Adrenal gland (tissue), 12 donors: ENCODE data around the gene MACROD2. TPM values are rescaled to one million over a fixed set of nuclear protein-coding genes. Genes with fewer than 3 reads are reported as not detected.
"Not testable (repeated sequence)": the region's sequence is repeated elsewhere in the genome, so short reads cannot be mapped to it uniquely, and the experiment has no call there.

Experiments used
- DNase-seq, 7 donors: peaks; one replicate each; pipeline ENCODE4 v3.0.0-alpha.2; 2019 to 2020
- H3K27ac ChIP-seq, 5 donors: fragments of 200-600 bp; sonication (generic) in 4 of 5; 1 replicate in 3 of 5; 2 replicates in 2 of 5; pipeline versions ENCODE4 v1.5.1 to v1.8.0; 2016 to 2020; ENCODE audit warnings: mild to moderate bottlenecking in 1 of 5
- H3K27me3 ChIP-seq: fragments of 200-600 bp; 2 replicates; pipeline ENCODE4 v1.8.0; 2021
- H3K36me3 ChIP-seq, 2 donors: fragments of 200-600 bp; replicated peaks in 1 of 2; 1 replicate in 1 of 2; 2 replicates in 1 of 2; pipeline versions ENCODE4 v1.5.1 to v1.8.0; 2018 to 2022
- H3K4me1 ChIP-seq, 2 donors: fragments of 200-600 bp; replicated peaks in 1 of 2; 1 replicate in 1 of 2; 2 replicates in 1 of 2; pipeline versions ENCODE4 v1.5.1 to v1.8.0; 2018 to 2021
- H3K4me3 ChIP-seq, 4 donors: fragments of 200-600 bp; sonication (generic) in 3 of 4; one replicate each; pipeline ENCODE4 v1.5.1; 2016 to 2018
- H3K9me3 ChIP-seq, 3 donors: fragments of 200-600 bp; sonication (generic) in 1 of 3; replicated peaks in 1 of 3; 1 replicate in 2 of 3; 2 replicates in 1 of 3; pipeline versions ENCODE4 v1.5.1 to v1.8.0; 2016 to 2021
- POLR2A ChIP-seq, 2 donors: fragments of 450-650 bp; IDR thresholded peaks; one replicate each; pipeline ENCODE4 v1.6.1; 2017; ENCODE audit warnings: antibody characterized with exemption in 2 of 2, mild to moderate bottlenecking in 2 of 2, moderate library complexity in 1 of 2
- WGBS, 4 donors: extraction: QIAGEN DNeasy Blood & Tissue Kit in 2 of 4; methylation state at CpG; one replicate each; pipeline versions ENCODE4 v1.1.5 to v1.1.7; 2013 to 2017; 5-methylcytosine and 5-hydroxymethylcytosine counted together
- intact Hi-C, 2 donors: fragments of 100-400 bp; cut with DNase I; formaldehyde crosslinking; loops; one replicate each; pipeline versions ENCODE4 v1.14.1 to v1.15.0; 2022 to 2023
- polyA plus RNA-seq, 3 donors: library from polyadenylated mRNA; stranded (reverse); fragments of 200-250 nt in 2 of 3; fragments of 350-450 nt in 1 of 3; fragmentation: Illumina TruSeq in 1 of 3; extraction: RNeasy Lipid Tissue Mini Kit (QIAGEN cat#74804) in 1 of 3; gene quantifications; one replicate each; pipeline ENCODE4 v1.2.3, GENCODE V29; 2013 to 2014
- total RNA-seq, 9 donors: library from RNA; depleted of rRNA in 4 of 9; stranded (reverse); fragments of >200 nt in 4 of 9; fragments of 120-200 nt in 1 of 9; fragmentation: NEBNext Ultra II Directional in 1 of 9; extraction: Animal tissue kit (Norgen Biotek cat#: 25700) in 1 of 9; gene quantifications; one replicate each; pipeline versions ENCODE4 v1.1.0 to v1.2.4, GENCODE V29; 2013 to 2023
- TF ChIP-seq, protein P1 (sequence below), 6 experiments: fragments of 450-650 bp in 4 of 6; fragments of 200-600 bp in 2 of 6; sonication (generic) in 1 of 6; IDR thresholded peaks; 1 replicate in 5 of 6; 2 replicates in 1 of 6; pipeline versions ENCODE4 v1.5.1 to v1.8.0; 2016 to 2021; ENCODE audit warnings: antibody characterized with exemption in 6 of 6, mild to moderate bottlenecking in 2 of 6, moderate library complexity in 1 of 6
- donor health status: healthy with polysubstance abuse.
- donor health status: Bipolar disorder and iron deficiency.
- donor health status: DM: yes; HTN: yes; CAD: no.
- donor health status: DM: no; HTN: no; CAD: no.
- donor health status: DM: no; HTN: no; CAD: no.
- donor health status: DM: yes; HTN: yes; CAD: no.

MACROD2 gene
- total and polyA plus RNA-seq, 12 donors, result 1.1 to 21.2 (median 6.4) TPM

DNA sequence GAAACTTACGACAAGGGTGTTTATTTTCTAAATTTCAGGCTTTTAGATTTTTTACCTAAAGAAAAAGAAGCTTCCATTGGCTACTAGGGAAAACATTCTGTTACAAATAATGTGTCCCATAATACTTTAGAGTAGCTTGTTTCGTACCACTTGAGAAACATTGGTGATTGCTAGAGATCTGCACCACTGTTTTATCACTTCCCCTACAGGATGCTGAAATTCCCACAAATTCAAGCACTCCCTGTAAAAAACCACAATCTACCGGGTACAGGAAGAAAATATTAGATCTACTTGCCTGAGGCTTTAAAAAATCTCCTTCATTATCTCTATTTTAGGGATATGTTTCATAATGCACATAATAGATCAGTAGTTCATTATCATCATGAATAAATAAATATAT lies 34.8 kb upstream of the MACROD2 start:
- DNase-seq, result no peak

DNA sequence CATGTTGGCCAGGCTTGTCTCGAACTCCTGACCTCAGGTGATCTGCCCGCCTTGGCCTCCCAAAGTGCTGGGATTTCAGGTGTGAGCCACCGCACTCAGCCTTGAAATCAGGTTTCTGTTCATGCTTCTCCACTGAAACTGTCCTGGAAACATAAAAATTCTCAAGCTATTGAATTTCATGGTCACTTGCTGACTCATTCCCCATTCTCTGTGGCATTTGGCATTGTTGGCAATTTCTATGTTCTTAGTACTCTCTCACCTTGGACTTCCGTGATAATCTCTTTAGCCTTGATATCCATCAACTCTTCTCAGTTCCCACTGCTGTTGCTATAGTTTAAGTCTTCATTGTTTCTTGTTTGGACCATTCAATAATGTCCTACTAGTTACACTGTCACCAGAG lies 11.1 kb upstream of the MACROD2 start:
- DNase-seq, result peak in 3 of 7 donors; percentile 10 to 35 (median 19)
- 45 to 56% (median 49%) methylated on average over 4 of the region's 4 CpGs for WGBS, 4 donors
- H3K27me3 ChIP-seq, result no peaks in the 10 kb centered on the region
- H3K36me3 ChIP-seq, result no peaks in the 10 kb centered on the region
- H3K27ac ChIP-seq, result no peak overlapping the region
- TF ChIP-seq, protein P1, sequence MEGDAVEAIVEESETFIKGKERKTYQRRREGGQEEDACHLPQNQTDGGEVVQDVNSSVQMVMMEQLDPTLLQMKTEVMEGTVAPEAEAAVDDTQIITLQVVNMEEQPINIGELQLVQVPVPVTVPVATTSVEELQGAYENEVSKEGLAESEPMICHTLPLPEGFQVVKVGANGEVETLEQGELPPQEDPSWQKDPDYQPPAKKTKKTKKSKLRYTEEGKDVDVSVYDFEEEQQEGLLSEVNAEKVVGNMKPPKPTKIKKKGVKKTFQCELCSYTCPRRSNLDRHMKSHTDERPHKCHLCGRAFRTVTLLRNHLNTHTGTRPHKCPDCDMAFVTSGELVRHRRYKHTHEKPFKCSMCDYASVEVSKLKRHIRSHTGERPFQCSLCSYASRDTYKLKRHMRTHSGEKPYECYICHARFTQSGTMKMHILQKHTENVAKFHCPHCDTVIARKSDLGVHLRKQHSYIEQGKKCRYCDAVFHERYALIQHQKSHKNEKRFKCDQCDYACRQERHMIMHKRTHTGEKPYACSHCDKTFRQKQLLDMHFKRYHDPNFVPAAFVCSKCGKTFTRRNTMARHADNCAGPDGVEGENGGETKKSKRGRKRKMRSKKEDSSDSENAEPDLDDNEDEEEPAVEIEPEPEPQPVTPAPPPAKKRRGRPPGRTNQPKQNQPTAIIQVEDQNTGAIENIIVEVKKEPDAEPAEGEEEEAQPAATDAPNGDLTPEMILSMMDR (IDR thresholded peaks at IDR 0.05), result no peak
- no peak for TF ChIP-seq POLR2A (IDR thresholded peaks at IDR 0.05)
- no peaks in the 10 kb centered on the region for H3K9me3 ChIP-seq
- H3K4me1 ChIP-seq, result no peaks in the 10 kb centered on the region
- intact Hi-C loops, result no loop called here
- no peak overlapping the region for H3K4me3 ChIP-seq

More for the DNA sequence above, 34.8 kb upstream of the MACROD2 start:
- intact Hi-C loops, result no loop called here
- no peaks in the 10 kb centered on the region for H3K4me1 ChIP-seq
- WGBS, 4 donors, result 55 to 83% (median 75%) methylated on average over 3 of the region's 3 CpGs
- no peaks in the 10 kb centered on the region for H3K27me3 ChIP-seq
- no peak overlapping the region for H3K27ac ChIP-seq
- H3K36me3 ChIP-seq, result no peaks in the 10 kb centered on the region
- no peak overlapping the region for H3K4me3 ChIP-seq
- no peaks in the 10 kb centered on the region for H3K9me3 ChIP-seq
- TF ChIP-seq, protein P1 (IDR thresholded peaks at IDR 0.05), result no peak
- TF ChIP-seq POLR2A (IDR thresholded peaks at IDR 0.05), result no peak

DNA sequence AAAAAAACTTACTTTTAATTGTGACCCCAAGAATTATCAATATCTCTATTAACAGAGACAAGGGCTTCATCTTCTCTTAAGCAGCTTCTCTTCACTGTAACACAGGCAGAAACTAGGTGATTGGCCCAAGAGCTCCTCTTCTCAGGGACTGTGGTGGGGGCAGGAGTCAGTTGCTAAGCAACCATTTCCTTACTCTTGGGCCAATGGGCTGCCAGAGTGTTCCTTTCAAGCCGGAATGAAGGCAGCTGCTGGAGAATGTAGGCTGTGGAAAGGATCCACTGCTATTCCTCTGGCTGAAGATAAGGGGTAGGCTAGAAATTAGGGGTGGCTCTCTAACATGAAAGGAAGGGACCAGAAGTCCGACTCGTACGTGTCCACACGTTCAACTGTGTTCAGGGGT lies 4.9 kb upstream of the MACROD2 start, which contains the start of gene SEL1L2:
TSS of gene SEL1L2 (minus strand) at position 150 of the 400 bp plus-strand sequence. CDS start at position 70, 80 bp downstream.
- DNase-seq, result no peak
- 43 to 65% (median 44%) methylated on average over 5 of the region's 5 CpGs for WGBS, 4 donors
- Histone ChIP-seq H3K27me3 (no peaks in the 10 kb centered on the region), H3K4me3 (no peak within 1 kb of the TSS), H3K4me1 (no peaks in the 10 kb centered on the region), H3K27ac (no peak within 1 kb of the TSS), H3K9me3 (peaks cover 0 to 7% (median 0%) of the 10 kb centered on the region in 3 donors), H3K36me3 (no peaks in the 10 kb centered on the region)
- TF ChIP-seq, protein P1 (IDR thresholded peaks at IDR 0.05), result no peak
- TF ChIP-seq POLR2A (IDR thresholded peaks at IDR 0.05), result no peak
- intact Hi-C loops, result no loop called here

GRCh38 chr20:13991311-13991710 lies 4.0 kb upstream of the MACROD2 start:
- peaks cover 0 to under 1% of the 10 kb centered on the region in 2 donors for H3K4me1 ChIP-seq
- no peak for TF ChIP-seq POLR2A (IDR thresholded peaks at IDR 0.05)
- TF ChIP-seq, protein P1 (IDR thresholded peaks at IDR 0.05), result no peak
- H3K27me3 ChIP-seq, result no peaks in the 10 kb centered on the region
- intact Hi-C loops, result no loop called here
- H3K27ac ChIP-seq, result no peak overlapping the region
- no peak for DNase-seq
- peaks cover 0 to 7% (median 0%) of the 10 kb centered on the region in 3 donors for H3K9me3 ChIP-seq
- WGBS, 4 donors, result 74 to 93% (median 83%) methylated on average over 1 of the region's 1 CpG
- no peaks in the 10 kb centered on the region for H3K36me3 ChIP-seq
- no peak overlapping the region for H3K4me3 ChIP-seq

DNA sequence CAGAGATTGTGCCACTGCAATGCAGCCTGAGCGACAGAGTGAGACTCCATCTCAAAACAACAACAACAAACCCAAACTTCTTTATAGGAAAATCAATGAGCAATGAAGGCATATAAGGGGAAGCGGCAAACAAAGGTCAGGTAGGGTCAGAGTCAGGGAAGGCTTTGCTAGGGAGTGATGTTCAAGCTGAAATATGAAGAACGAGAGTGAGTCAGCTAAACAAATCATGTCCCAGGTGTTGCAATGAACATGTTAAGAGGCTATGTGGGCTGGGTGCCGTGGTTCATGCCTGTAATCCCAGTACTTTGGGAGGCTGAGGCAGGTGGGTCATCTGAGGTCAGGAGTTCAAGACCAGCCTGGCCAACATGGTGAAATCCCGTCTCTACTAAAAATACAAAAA lies 3.4 kb upstream of the MACROD2 start:
- H3K4me1 ChIP-seq, intact Hi-C loops, H3K4me3 ChIP-seq, H3K27ac ChIP-seq, DNase-seq, H3K36me3 ChIP-seq, H3K9me3 ChIP-seq, H3K27me3 ChIP-seq: not testable (repeated sequence)
- WGBS, 4 donors, result 90 to 94% (median 92%) methylated on average over 5 of the region's 5 CpGs
